HG02571 (cell line): Measurements from ENCODE around the gene EEPD1.
"Not testable (repeated sequence)": the region's sequence is repeated elsewhere in the genome, so short reads cannot be mapped to it uniquely, and the experiment has no call there.

Source experiments
- ATAC-seq: cut with Tn5 transposase; IDR thresholded peaks from one replicate; pipeline ENCODE4 v1.9.1; 2021; ENCODE audit warnings: mild to moderate bottlenecking, moderate library complexity; ENCODE audit not compliant: unreplicated experiment

Gene EEPD1

DNA sequence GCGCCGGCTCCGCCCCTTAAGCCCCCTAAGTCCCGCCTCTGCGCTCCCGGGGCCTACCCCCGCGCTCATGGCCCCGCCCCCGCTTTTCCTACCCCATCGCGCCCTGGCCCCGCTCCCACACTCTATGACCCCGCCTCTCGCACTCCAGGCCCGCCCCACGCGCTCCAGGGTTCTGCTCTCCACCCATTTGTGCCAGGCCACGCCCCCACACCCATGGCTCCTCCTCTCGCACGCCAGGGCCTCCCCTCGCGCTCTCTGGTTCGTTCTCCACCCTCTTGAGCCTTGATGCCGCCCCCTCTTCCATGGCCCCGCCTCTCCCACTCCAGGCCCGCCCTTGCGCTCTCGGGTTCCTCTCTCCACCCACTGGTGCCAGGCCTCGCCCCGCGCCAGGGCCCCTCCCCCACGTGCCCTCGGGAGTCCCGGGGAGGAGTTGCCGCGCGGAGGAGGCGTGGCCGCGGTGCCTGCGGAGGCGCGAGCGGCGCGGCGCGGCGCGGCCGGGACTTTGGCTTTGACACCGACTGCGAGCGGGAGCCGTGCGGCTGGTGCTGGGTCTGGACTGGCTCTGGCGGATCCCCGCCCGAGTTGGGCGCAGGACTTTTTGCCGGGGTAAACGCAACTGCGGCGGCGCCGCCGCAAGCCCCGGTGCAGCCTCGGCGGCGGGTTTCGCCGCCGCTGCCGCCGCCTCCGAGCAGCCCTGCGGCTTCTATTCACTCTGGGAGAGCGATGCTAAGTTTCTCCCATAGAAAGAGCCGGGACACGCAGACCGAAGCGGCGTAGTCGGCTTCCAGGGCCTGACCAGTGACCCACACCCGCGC, at the start of gene EEPD1:
TSS of gene EEPD1 (plus strand) at position 499 of the 815 bp plus-strand sequence. CDS start 1,071 bp downstream, outside the sequence.
- ATAC-seq, result peak; percentile 94

DNA sequence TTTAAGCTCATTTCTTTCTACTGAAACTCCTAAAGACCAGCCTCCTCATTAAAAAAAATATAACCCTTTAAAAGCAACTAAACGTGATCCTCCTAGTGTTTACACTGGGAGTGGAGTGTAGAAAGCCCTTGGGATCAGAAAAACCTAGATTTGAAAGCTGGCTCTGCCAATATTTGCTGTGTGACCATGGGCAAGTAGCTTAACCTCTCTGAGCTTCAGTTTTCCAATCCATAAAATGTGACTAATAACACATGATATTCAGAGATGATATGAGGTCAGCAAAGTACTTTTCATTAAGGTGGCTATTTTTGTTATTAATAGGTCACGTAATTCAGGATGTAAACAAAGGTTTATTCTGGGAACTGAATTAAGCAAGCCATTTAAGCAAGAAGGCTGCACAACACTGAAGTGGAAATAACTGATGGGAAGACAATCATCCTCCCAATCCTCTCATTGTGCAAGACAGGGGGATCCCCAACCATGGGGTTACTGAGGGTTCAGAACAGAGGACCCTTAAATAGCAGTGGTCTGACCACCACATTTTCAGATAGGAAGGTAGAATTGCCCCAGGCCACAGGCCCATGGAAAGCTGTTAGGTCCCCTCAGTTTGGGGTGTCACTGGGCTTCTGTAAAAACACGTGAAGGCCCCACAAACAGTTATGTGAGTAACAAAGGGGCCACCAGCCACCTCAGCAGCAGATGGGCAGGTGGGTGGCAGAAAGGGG, 49.1 kb upstream of the EEPD1 start:
- ATAC-seq, result no peak

DNA sequence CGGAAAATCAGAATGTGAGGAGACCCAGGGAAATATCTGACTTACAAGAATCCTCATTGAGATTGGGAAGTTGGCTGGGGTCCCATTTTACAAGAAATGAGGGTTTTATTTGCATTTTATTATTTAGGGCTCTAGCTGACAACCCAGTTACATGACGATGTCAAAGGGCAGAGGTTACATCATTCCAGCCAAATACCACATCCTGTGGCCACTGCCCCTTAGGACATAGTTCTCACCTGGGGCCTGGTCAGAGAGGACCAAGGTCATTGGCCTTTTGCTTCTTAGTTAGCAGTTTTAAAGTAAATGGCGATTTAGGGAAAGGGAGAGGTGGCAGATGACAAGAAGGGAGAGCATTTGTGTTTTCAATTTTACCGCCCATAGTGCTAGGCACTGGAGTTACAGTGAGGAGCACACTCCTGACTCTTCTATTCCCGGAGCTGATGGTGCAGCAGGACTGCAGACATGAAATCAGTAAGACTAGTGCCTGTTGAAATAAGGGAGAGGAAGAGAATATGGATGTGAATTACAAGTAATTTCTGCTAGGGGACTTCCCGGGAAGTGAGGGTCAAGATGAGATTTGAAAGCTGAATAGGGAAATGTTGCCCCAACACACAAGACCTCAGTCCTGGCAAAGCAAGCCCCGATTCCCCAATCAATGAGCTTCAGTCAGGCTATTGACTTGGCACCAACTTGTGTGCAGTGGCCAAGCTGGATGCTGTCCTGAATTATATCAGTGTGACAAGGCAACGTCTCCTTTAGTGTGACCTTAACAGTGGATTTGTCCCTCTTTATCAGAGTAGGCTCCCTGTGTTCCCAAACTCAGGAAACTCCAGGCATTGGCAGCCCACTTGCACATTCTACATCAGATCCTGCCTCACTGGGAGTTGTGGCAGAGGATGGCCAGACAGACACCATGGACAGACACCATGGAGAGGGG, 45.8 kb upstream of the EEPD1 start:
- not testable (repeated sequence) for ATAC-seq

DNA sequence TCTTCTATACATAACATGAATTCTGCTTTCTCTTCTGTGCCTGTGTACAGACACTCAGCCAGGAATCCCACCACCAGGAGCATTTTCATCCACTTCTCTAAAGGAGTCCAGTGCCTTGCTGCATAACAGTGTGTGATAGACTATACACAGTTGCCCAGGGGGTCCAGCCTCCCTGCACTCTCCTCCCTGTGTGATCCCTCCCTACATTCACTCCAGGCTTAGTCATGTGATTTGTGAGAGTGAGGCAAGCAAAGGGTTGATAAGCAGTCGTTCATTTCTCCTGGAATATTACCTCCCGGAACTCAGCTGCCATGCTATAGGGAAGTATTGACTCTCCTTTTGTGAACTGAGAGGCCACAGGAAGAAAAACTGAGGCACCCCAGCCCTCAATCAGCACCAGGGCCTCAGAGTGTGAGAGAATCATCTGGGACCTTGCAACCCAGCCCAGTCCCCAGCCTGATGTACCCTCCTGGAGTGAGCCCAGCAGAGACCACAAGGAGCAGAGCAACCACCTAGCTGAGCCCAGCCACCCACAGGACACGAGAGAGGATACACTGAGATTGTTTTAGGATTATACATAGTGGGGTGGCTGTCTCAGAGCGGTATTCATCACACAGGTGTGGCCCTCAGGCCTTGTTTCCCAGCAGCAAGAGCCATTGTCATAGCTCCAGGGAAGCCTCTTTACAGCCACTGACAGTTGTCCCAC, 45.0 kb upstream of the EEPD1 start:
- ATAC-seq, result no peak

DNA sequence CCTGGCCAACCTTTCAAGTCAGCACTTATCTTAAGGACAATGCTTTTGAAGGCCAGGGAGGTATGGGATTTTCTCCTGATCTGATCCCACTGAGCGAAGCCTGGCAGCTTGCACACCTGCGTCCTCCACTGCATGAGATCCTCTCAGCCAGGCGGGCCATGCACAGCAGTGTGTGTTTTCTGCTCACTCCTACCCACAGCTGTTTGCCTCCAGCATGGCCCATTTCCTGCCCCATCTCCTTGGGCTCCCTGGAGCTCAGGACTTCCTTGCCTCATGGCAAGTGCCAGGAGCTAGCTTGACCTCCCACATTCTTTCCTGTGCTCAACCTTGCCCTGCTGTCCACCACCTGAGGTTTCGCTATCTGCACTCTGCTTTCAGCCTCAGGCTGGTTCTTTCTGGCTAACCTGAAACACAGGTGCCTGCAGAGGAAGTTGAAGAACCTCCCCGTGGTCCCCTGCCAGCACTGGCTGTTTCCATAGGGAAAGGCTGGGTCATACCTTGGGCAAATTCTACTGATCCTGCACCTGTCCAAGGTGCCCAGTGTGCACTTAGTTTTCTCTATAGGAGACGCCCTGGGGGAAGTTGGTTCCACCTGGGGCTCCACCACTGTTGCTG, 43.9 kb upstream of the EEPD1 start:
- ATAC-seq, result no peak

DNA sequence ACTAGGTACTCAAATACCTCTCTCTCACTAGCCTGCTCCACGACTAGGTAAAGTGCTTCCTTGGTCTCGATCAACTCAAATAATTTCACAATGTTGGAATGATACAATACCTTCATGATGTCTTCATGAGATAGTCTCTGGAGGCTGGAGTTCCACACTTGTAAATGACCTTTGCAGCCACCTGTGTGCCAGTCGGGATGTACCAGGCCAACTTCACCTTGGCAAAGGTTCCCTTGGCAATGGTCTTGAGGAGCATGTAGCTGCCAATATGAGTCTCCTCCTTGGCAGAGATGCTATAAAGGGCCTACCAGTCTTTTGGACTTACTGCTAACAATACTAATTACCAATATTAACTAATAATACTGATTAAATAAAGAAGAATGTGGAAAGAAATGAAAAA, 42.5 kb upstream of the EEPD1 start:
- ATAC-seq, result no peak

DNA sequence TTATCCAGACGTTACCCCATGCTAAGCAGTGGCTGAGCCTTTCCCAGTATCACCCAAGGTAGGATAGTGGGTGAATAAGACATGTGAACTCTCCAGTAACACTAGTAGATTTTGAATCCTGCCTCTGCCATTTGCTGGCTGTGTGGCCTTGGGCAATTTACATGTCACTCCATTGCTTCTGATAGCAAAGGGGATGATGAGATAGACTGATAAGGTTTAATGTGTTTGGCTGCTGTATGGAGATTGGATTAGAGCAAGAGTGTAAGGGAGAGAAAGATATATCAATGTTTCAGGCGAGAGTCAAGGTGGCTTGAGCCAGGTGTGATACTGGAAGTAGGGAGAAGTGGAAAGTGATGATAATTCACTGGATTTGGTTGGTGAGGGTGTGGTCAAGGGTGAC, 40.1 kb upstream of the EEPD1 start:
- ATAC-seq, result no peak

DNA sequence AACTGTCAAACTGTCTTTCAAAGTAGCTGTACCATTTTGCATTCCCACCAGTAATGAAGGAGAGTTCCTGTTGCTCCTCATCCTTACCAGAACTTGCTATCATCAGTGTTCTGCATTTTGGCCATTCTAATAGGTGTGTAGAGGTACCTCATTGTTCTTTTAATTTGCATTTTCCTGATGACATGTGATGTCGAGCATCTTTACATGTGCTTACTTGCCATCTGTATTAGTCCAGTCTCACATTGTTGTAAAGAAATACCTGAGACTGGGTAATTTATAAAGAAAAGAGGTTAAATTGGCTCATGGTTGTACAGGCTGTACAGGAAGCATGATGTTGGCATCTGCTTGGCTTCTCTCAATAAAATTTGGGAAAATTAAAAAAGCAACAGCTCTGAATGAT, 38.7 kb upstream of the EEPD1 start:
- no peak for ATAC-seq

DNA sequence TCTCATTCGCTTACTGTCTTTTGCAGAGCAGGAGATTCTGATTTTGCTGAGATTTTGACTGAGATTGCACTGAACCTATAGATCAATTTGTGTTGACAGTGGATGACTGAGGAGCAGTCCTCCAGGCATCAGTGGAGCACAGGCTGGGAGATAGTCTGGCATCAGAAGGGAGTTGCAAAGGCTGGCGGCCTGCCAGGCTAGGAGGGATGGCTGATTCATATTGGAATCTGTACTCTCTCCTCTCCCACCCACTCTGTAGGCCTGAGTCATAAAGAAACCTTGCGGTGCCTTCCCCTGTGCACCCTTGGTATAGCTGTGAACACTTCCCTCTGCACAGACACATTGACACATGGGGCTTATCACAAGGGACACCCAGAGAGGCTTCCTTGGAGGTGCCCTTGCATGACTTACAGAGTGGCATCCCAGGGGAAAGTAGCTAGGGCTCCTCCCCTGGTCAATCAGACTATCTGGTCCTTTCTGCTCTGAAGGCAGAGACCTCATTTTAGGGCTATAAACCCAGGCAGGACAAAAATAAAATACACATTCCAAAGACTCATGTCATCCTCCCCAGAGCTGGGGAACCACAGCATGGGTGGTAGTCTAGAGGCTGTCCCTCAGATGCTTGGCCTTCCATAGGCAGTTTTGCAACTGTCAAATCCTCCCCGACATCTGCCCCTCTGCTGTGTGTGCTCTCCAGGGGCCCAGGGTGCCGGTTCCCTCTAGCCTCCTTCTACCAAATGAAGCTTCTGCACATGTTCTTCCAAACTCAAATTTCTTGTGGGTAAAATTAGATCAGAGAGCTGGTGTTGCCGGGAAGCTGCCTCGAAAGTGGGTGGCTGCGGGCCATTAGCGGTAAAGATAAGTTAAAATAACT, 37.4 kb upstream of the EEPD1 start:
- peak; percentile 99 for ATAC-seq

DNA sequence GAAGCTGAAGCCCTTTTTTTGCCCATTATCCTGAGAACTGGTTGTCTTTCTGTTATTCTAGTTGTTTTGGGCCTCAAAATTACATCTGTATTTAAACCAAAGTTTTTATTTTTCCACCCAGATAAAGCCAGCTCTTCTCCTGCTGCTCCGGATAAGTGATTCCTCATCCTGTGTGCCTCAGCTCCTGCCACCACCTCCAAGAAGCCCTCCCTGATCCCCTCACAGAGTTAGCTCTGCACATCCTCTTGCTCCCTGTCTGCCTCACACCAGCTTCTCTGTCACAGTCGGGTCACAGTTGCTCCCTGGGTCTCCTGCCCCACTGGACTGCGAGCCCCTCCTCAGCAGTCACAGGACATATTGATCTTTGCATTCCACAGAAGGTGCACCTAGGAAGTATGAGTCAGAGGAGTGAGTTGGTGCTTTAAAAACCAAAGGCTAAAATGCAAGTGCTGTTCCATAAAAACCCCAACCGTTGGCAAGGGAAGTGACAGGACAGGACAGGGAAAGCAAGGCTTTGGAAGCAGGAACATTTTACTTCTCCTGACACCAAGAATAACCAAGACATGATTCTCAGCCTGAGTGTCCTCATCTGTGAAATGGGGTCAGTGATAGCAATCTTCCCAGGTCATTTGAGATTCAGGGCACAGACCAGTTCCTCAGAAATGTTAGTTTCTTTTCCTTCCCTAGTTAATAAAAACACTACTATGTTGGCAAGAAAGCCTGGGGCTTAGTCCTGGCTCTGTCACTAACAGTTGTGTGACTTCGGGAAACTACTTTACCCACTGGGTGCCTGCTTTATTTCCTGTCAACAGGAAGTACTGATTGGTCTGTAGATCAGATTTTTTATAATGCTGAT, 36.5 kb upstream of the EEPD1 start:
- no peak for ATAC-seq

DNA sequence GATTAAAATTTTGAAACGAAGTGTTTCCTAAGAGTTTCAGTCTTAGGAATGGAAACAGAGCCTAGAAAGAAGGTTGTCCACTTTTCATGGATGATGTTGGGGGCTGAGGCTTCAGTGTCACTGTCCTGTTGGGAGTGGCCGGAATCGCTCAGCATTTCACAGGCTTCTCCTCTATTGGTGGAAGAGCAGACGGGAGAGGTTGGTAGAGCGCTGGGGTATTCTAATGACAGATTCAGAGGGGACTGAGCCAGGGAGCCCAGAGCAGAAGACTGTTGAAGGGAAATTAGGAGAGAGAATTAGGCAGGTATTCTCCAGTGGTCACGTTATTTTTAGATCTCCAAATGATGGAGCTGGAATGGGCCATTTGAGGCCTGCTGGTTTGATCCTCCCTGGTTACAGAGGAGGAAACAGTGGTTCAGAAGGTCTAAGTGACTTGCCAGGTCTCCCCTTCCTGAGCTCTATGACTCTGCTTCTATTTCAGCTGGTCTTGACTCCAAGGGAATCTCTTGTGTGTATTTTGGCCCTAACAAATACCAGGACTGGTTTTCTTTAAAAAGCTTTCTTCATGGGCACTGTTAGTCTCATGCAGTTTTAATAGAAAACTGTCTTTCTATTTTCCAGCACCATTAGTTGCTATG, 35.7 kb upstream of the EEPD1 start:
- ATAC-seq, result no peak

DNA sequence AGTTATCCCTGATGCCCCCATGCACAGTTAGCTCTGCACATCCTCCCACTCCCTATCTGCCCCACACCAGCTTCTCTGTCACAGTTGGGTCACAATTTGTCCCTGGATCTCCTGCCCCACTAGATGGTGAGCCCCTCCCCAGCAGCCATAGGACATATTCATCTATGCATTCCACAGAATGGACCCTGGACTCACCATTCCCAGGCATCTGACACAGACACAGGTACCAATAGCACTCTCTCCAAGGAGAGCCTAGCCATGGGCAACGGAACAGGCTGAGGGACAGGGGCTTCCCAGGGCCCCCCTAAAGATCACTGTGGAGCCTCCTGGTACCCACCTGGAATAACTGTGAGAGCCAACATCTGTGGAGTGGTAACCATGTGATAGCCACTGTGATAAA, 34.7 kb upstream of the EEPD1 start:
- no peak for ATAC-seq

DNA sequence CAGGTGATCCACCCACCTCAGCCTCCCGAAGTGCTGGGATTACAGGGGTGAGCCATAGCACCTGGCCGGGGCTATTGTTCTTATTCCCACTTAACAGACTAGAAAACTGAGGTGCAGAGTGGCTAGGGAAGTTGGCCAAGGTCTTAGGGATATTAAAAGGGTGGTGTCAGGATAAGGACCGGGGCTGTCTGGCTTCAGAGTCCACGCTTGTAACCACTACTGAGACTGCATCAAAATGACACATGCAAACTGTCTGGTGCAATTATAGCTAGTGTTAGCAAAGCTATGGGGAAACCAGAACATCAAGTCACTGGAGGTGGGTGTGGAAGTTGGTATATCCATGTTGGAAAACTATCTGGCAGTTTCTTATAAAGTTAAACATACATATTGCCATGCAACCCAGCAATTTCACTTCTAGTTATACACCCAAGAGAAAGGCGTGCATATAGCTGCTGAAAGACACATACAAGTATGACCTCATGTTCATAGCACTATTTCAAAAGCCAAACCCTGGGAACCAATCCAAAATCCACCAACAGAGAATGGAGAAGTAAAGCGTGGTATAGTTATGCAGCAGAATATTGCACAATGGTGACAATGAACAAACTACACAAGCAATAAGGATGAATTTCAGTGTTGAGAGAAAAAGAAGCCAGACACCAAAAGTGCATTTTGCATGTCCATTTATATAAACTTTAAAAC, 33.9 kb upstream of the EEPD1 start:
- no peak for ATAC-seq

DNA sequence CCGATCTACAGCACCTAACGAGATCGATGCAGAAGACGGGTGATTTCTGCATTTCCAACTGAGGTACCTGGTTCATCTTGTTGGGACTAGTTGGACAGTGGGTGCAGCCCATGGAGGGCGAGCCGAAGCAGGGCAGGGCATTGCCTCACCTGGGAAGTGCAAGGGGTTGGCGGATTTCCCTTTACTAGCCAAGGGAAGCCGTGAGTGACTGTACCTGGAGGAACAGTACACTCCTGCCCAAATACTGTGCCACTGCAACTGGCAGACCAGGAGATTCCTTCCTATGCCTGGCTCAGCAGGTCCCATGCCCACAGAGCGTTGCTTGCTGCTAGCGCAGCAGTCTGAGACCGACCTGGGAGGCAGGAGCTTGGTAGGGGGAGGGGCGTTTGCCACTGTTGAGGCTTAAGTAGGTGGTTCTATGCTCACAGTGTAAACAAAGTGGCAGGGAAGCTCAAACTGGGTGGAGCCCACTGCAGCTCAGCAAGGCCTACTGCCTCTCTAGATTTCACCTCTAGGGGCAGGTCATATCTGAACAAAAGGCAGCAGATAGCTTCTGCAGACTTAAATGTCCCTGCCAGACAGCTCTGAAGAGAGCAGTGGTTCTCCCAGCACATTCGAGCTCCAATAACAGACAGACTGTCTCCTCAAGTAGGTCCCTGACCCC, 32.9 kb upstream of the EEPD1 start:
- not testable (repeated sequence) for ATAC-seq

DNA sequence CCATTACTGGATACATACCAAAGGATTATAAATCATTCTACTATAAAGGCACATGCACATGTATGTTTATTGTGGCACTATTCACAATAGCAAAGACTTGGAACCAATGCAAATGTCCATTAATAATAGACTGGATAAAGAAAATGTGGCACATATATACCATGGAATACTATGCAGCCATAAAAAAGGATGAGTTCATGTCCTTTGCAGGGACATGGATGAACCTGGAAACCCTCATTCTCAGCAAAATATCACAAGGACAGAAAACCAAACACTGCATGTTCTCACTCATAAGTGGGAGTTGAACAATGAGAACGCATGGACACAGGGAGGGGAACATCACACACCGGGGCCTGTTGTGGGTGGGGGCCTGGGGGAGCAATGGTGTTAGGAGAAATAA, 27.4 kb upstream of the EEPD1 start:
- not testable (repeated sequence) for ATAC-seq

DNA sequence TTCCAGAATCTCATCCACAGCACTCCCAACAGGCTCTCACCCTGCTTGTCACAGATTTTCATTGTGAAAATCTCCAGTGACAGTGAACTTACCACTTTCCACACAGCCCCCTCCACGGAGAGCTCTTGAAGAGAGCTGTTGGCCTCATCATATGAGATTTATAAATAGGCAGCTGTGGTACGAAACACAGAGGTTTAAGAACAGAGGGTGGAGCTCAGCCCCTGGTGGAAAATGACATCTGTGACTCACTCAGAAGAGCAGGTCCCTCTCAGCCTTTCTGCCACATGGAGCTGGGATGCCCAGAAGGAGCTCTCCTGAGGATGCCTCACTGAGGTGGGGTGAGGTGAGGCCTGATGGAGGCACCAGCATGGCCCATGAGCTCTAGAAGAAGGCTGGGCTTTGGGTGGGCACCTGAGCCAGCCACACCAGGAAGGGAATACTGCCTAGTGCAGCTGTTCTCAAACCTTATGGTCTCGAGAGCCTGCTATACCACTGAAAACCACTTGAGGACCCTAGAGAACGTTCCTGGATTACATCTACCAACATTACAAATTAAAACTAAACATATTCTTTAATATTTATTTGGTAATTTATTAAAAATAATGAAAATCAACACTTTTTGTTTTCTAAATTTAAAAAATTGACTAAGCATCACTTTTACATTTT, 25.8 kb upstream of the EEPD1 start:
- peak; percentile 39 for ATAC-seq
